ENCODE data around the gene FCHO1.
A peak's percentile ranks its signal among the peaks of the same experiment; 100 is the strongest.

Gene FCHO1, protein sequence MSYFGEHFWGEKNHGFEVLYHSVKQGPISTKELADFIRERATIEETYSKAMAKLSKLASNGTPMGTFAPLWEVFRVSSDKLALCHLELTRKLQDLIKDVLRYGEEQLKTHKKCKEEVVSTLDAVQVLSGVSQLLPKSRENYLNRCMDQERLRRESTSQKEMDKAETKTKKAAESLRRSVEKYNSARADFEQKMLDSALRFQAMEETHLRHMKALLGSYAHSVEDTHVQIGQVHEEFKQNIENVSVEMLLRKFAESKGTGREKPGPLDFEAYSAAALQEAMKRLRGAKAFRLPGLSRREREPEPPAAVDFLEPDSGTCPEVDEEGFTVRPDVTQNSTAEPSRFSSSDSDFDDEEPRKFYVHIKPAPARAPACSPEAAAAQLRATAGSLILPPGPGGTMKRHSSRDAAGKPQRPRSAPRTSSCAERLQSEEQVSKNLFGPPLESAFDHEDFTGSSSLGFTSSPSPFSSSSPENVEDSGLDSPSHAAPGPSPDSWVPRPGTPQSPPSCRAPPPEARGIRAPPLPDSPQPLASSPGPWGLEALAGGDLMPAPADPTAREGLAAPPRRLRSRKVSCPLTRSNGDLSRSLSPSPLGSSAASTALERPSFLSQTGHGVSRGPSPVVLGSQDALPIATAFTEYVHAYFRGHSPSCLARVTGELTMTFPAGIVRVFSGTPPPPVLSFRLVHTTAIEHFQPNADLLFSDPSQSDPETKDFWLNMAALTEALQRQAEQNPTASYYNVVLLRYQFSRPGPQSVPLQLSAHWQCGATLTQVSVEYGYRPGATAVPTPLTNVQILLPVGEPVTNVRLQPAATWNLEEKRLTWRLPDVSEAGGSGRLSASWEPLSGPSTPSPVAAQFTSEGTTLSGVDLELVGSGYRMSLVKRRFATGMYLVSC

DNA sequence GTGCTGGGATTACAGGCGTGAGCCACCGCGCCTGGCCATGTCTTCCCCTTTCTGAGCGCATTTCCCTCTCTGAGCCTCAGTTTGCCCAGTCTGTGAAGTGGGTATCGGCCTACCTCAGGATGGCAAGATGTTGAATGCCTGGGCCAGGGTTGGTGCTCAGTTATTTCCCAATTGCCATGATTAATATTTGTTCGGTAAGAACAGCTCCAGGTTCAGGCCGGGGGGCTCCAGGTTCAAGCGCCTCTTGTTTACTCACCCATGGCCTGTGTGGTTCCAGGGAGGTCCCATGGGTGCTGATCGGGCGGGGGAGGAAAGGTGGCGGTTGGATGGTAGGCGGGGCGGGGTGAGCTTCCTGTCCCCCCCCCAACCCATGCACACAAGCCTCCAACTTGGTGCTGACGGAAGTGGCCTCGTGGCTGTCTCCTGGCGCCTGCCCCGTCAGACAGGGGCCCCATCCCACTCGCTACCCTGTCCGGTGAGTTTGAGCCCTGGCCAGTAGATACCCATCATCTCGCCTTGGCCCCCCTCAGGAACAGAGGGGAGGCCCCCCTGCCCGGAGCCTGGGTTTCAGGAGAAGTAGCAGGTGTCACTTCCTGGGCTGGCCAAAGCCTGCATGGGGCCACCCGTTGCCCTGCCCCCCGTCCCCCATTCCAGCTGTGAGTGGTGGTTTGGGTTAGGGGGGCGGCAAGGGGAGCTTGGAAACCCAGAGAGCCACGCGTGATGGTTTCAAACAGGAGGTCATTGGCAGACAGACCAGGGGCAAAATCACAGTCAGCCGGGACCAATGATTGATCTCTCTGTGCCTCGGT, at the start of gene FCHO1:
Gene FCHO1, plus strand, starts transcription at position 375 of the 809 bp plus-strand sequence. CDS start 3,688 bp downstream, outside the sequence.
- no peak within 1 kb of the TSS for H3K4me3 ChIP-seq (ENCODE audit: control insufficient read depth, low read depth, low read length)
- DNase-seq (ENCODE audit: low read depth), result no peak
- TF ChIP-seq, protein P1, sequence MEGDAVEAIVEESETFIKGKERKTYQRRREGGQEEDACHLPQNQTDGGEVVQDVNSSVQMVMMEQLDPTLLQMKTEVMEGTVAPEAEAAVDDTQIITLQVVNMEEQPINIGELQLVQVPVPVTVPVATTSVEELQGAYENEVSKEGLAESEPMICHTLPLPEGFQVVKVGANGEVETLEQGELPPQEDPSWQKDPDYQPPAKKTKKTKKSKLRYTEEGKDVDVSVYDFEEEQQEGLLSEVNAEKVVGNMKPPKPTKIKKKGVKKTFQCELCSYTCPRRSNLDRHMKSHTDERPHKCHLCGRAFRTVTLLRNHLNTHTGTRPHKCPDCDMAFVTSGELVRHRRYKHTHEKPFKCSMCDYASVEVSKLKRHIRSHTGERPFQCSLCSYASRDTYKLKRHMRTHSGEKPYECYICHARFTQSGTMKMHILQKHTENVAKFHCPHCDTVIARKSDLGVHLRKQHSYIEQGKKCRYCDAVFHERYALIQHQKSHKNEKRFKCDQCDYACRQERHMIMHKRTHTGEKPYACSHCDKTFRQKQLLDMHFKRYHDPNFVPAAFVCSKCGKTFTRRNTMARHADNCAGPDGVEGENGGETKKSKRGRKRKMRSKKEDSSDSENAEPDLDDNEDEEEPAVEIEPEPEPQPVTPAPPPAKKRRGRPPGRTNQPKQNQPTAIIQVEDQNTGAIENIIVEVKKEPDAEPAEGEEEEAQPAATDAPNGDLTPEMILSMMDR (conservative IDR thresholded peaks at IDR 0.05; ENCODE audit: control insufficient read depth, insufficient read depth, low read depth, low read length), result no peak

DNA sequence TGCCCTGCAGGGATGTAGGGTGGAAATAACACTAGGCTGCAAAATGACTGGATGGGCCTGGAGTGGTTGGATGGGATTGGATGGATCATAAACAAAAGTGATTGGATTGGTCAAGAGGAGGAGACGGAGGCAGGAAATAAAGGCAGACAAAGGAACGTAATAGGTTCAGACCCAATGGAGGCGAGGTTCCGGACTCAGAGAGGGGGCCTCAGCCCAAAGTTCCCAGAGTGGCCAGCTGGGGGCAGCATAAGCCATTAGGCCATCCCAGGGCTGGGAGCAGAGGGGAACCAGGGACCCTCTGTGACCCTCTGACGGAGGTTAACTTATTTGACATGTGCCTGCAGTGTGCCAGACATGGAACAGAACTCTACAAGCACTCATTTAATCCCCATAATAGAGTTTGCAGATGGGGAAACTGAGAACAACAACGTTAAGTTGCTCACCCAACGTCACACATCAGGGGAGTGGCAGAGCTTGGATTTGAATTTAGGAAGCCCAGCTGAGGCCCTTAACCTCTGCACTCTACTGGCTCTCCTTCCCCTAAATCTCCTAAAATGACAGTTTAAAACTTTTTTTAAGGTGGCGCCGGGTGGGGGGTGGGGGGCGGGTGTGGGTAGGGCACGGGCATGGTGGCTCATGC, 47.3 kb upstream of the FCHO1 start:
- DNase-seq (ENCODE audit: low read depth), result peak; percentile 60
- H3K4me3 ChIP-seq (ENCODE audit: control insufficient read depth, low read depth, low read length), result no peak overlapping the region
- TF ChIP-seq, protein P1 (conservative IDR thresholded peaks at IDR 0.05; ENCODE audit: control insufficient read depth, insufficient read depth, low read depth, low read length), result peak; percentile 68

DNA sequence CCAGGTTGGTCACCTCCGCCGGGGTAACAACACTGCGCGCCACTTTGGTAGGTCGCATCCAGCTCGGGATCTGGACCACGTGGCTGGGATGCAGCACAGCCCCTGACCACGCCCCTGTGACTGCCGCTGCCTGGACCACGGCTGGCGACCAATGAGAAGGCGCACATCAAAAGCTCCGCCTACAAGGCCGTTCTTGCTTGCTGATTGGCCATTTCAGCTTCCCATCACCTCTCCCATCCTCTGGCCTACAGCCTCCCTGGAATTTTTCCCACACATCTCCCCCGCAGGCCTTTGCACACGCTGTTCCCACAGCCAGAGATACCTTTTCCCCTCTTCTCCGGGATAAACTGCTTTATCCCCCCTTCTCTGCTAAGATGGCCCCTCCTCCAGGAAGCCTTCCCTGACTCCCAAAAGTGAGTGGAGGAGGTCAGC, 44.5 kb upstream of the FCHO1 start:
- peak; percentile 61 for DNase-seq (ENCODE audit: low read depth)
- TF ChIP-seq, protein P1 (conservative IDR thresholded peaks at IDR 0.05; ENCODE audit: control insufficient read depth, insufficient read depth, low read depth, low read length), result no peak
- H3K4me3 ChIP-seq (ENCODE audit: control insufficient read depth, low read depth, low read length), result no peak overlapping the region

- no peak for DNase-seq (ENCODE audit: low read depth)
- no peak overlapping the region for H3K4me3 ChIP-seq (ENCODE audit: control insufficient read depth, low read depth, low read length)
- TF ChIP-seq, protein P1 (conservative IDR thresholded peaks at IDR 0.05; ENCODE audit: control insufficient read depth, insufficient read depth, low read depth, low read length), result no peak
Measured at GRCh38 chr19:17711851-17712250, 39.4 kb upstream of the FCHO1 start.

DNA sequence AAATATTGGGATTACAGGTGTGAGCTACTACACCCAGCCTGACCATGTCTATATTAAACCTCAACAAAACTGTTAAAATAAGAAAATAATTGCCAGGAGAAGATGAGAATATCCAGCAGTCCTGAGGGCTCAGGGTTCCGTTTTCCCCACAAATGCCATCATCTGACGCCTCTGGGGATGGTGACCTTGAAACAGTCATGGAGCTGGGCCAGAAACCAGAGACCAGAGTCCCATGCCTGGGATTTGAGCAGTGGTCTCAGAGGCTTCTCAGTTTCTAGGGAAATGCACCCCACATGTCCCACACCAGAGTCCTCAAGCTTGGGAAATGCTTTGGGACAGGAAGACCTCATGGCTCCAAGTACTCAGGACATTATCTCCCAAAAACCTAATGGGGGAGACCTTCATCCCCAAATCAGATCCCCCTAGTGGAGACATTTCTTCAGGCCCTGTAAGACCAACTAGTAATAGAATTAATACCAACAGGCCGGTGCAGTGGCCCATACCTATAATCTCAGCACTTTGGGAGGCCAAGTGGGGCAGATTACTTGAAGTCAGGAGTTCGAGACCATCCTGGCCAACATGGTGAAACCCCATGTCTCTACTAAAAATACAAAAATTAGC, 34.9 kb upstream of the FCHO1 start:
- H3K4me3 ChIP-seq (ENCODE audit: control insufficient read depth, low read depth, low read length), result no peak overlapping the region
- TF ChIP-seq, protein P1 (conservative IDR thresholded peaks at IDR 0.05; ENCODE audit: control insufficient read depth, insufficient read depth, low read depth, low read length), result peak; percentile 14
- DNase-seq (ENCODE audit: low read depth), result no peak
